GM04503 (cell line): ENCODE results near the gene PARP9.
"Not testable (repeated sequence)": the region's sequence is repeated elsewhere in the genome, so short reads cannot be mapped to it uniquely, and the experiment has no call there.

Experiments used
- DNase-seq: peaks from one replicate; pipeline ENCODE4 v3.0.0-alpha.2; 2012; ENCODE audit warnings: low read depth

PARP9 gene

GRCh38 chr3:122520861-122521260, 43.2 kb downstream of the PARP9 start:
- DNase-seq = no peak

GRCh38 chr3:122519693-122520092, 44.4 kb downstream of the PARP9 start:
- no peak for DNase-seq

GRCh38 chr3:122516846-122517360, 47.2 kb downstream of the PARP9 start:
- no peak for DNase-seq

- no peak for DNase-seq
Measured at GRCh38 chr3:122515870-122516269, 48.2 kb downstream of the PARP9 start.

GRCh38 chr3:122515020-122515468, 49.1 kb downstream of the PARP9 start:
- DNase-seq = no peak

- DNase-seq = peak; percentile 34
Measured at GRCh38 chr3:122514123-122515019, 49.7 kb downstream of the PARP9 start, which contains the start of gene KPNA1. KPNA1 (minus strand) TSS chr3:122514939; CDS start chr3:122496565, 18,374 bp downstream.

GRCh38 chr3:122513386-122514122, 50.5 kb downstream of the PARP9 start:
- DNase-seq = no peak

GRCh38 chr3:122512284-122512683, 51.8 kb downstream of the PARP9 start:
- DNase-seq = no peak

- DNase-seq = no peak
Measured at GRCh38 chr3:122510878-122511535, 53.1 kb downstream of the PARP9 start.

- DNase-seq = not testable (repeated sequence)
Measured at GRCh38 chr3:122508944-122509343, 55.2 kb downstream of the PARP9 start.

GRCh38 chr3:122508135-122508914, 55.8 kb downstream of the PARP9 start:
- DNase-seq = no peak

- no peak for DNase-seq
Measured at GRCh38 chr3:122506450-122506849, 57.6 kb downstream of the PARP9 start.

GRCh38 chr3:122505676-122506075, 58.4 kb downstream of the PARP9 start:
- no peak for DNase-seq

- DNase-seq = no peak
Measured at GRCh38 chr3:122502941-122503340, 61.2 kb downstream of the PARP9 start.

GRCh38 chr3:122502139-122502538, 62.0 kb downstream of the PARP9 start:
- no peak for DNase-seq

GRCh38 chr3:122500964-122501363, 63.1 kb downstream of the PARP9 start:
- not testable (repeated sequence) for DNase-seq

GRCh38 chr3:122498152-122498551, 65.9 kb downstream of the PARP9 start:
- no peak for DNase-seq

- DNase-seq = peak; percentile 89
Measured at GRCh38 chr3:122497425-122497824, 66.7 kb downstream of the PARP9 start.

GRCh38 chr3:122496508-122496907, 67.6 kb downstream of the PARP9 start:
- DNase-seq = no peak

GRCh38 chr3:122493296-122493695, 70.8 kb downstream of the PARP9 start:
- DNase-seq = peak; percentile 36

GRCh38 chr3:122488262-122488973, 75.7 kb downstream of the PARP9 start:
- DNase-seq = no peak
